Gastrocnemius medialis (tissue), 4 donors: ENCODE measurements around the gene SQSTM1. TPM values are rescaled to one million over a fixed set of nuclear protein-coding genes. Genes with fewer than 3 reads are reported as not detected.

Experiments used
- ATAC-seq, 2 donors: fragments of 150-250 bp; one replicate each; pipeline ENCODE4 v1.9.1; 2016
- DNase-seq, 2 donors: peaks; one replicate each; pipeline ENCODE4 v3.0.0-alpha.2; 2019
- H3K27ac ChIP-seq, 4 donors: fragments of 200-600 bp; sonication (generic); 1 replicate in 1 of 4; 2 replicates in 3 of 4; pipeline ENCODE4 v1.5.1; 2016 to 2018; ENCODE audit warnings: mild to moderate bottlenecking in 2 of 4, moderate library complexity in 1 of 4
- H3K27me3 ChIP-seq, 3 donors: fragments of 200-600 bp; sonication (generic) in 2 of 3; 1 replicate in 1 of 3; 2 replicates in 2 of 3; pipeline versions ENCODE4 v1.5.1 to v1.6.0; 2016 to 2019; ENCODE audit warnings: mild to moderate bottlenecking in 1 of 3, moderate library complexity in 1 of 3
- H3K36me3 ChIP-seq, 2 donors: fragments of 200-600 bp; sonication (generic) in 1 of 2; one replicate each; pipeline ENCODE4 v1.5.1; 2017 to 2018
- H3K4me1 ChIP-seq, 2 donors: fragments of 200-600 bp; sonication (generic) in 1 of 2; one replicate each; pipeline ENCODE4 v1.5.1; 2016 to 2017; ENCODE audit warnings: mild to moderate bottlenecking in 2 of 2
- H3K4me3 ChIP-seq, 4 donors: fragments of 200-600 bp; sonication (generic) in 3 of 4; 1 replicate in 1 of 4; 2 replicates in 3 of 4; pipeline ENCODE4 v1.5.1; 2016 to 2019; ENCODE audit warnings: mild to moderate bottlenecking in 2 of 4
- H3K9me3 ChIP-seq, 3 donors: fragments of 200-600 bp; sonication (generic) in 2 of 3; 1 replicate in 1 of 3; 2 replicates in 2 of 3; pipeline ENCODE4 v1.5.1; 2016 to 2019
- CTCF ChIP-seq, 5 experiments: fragments of 450-650 bp in 3 of 5; fragments of 200-600 bp in 2 of 5; sonication (generic) in 2 of 5; IDR thresholded peaks in 4 of 5; conservative IDR thresholded peaks in 1 of 5; 1 replicate in 4 of 5; 2 replicates in 1 of 5; pipeline ENCODE4 v1.5.1; 2016 to 2019; ENCODE audit warnings: antibody characterized with exemption in 5 of 5, mild to moderate bottlenecking in 3 of 5, moderate library complexity in 3 of 5
- POLR2A ChIP-seq, 2 donors: fragments of 450-650 bp; IDR thresholded peaks; one replicate each; pipeline ENCODE4 v1.6.1; 2017; ENCODE audit warnings: antibody characterized with exemption in 2 of 2, mild to moderate bottlenecking in 2 of 2, moderate library complexity in 2 of 2
- in situ Hi-C, 4 donors: fragments of 200-750 bp; cut with MboI; loops; one replicate each; pipeline versions ENCODE4 v1.15.0 to v1.8.0; 2017; ENCODE audit warnings: low sequenced_read_pairs in 4 of 4
- intact Hi-C: fragments of 100-400 bp; cut with DNase I; formaldehyde crosslinking; loops from one replicate; pipeline ENCODE4 v1.15.1; 2023; ENCODE audit warnings: low total_unique reads
- total RNA-seq, 4 donors: library from RNA; depleted of rRNA; stranded (reverse); fragments of >200 nt; gene quantifications; one replicate each; pipeline versions ENCODE4 v1.1.0 to v1.2.3, GENCODE V29; 2016

SQSTM1 gene
- total RNA-seq, 4 donors from 2014 or later, result 1,080 to 1,340 (median 1,178) TPM

GRCh38 chr5:179815491-179816249 is 5.0 kb upstream of the SQSTM1 start:
- H3K27me3 ChIP-seq, result no peaks in the 10 kb centered on the region
- peaks cover 23 to 32% of the 10 kb centered on the region in 2 donors for H3K4me1 ChIP-seq
- no peaks in the 10 kb centered on the region for H3K36me3 ChIP-seq
- no peak overlapping the region for H3K27ac ChIP-seq
- DNase-seq (peak in 1 of 2 donors; percentile 1), ATAC-seq (no peak)
- no peaks in the 10 kb centered on the region for H3K9me3 ChIP-seq
- TF ChIP-seq CTCF (IDR thresholded peaks at IDR 0.05 in 4 of 5, conservative IDR thresholded peaks at IDR 0.05 in 1 of 5), result no peak
- TF ChIP-seq POLR2A (IDR thresholded peaks at IDR 0.05), result no peak
- intact Hi-C loops (loop anchor here (5.0 kb wide), 1 partner anchor 138 kb away; no protein-coding TSS in a partner anchor), in situ Hi-C loops (no loop called here)
- H3K4me3 ChIP-seq, result no peak overlapping the region

GRCh38 chr5:179816401-179816795 is 4.3 kb upstream of the SQSTM1 start:
- Histone ChIP-seq H3K27me3 (no peaks in the 10 kb centered on the region), H3K36me3 (no peaks in the 10 kb centered on the region), H3K9me3 (no peaks in the 10 kb centered on the region), H3K4me3 (peak overlapping the region; percentile 45 to 58 (median 54)), H3K4me1 (peaks cover 23 to 32% of the 10 kb centered on the region in 2 donors), H3K27ac (peak overlapping the region; percentile 95 to 100 (median 99))
- TF ChIP-seq CTCF (IDR thresholded peaks at IDR 0.05 in 4 of 5, conservative IDR thresholded peaks at IDR 0.05 in 1 of 5) (no peak), POLR2A (IDR thresholded peaks at IDR 0.05) (no peak)
- ATAC-seq (no peak), DNase-seq (no peak)
- intact Hi-C loops, result loop anchor here (5.0 kb wide), 1 partner anchor 139 kb away; no protein-coding TSS in a partner anchor
- in situ Hi-C loops, result no loop called here

GRCh38 chr5:179816796-179817469 is 3.8 kb upstream of the SQSTM1 start:
- intact Hi-C loops, result loop anchor here (5.0 kb wide), 1 partner anchor 140 kb away; no protein-coding TSS in a partner anchor
- Histone ChIP-seq H3K4me3 (peak overlapping the region; percentile 45 to 58 (median 54)), H3K36me3 (peaks cover 0 to 2% of the 10 kb centered on the region in 2 donors), H3K27ac (peak overlapping the region; percentile 95 to 100 (median 99)), H3K4me1 (peaks cover 23 to 33% of the 10 kb centered on the region in 2 donors), H3K27me3 (no peaks in the 10 kb centered on the region), H3K9me3 (no peaks in the 10 kb centered on the region)
- peak in 1 of 2 donors; percentile 2 for DNase-seq
- no peak for ATAC-seq
- in situ Hi-C loops, result no loop called here
- TF ChIP-seq POLR2A (IDR thresholded peaks at IDR 0.05), result peak in 1 of 2 donors; percentile 31
- no peak for TF ChIP-seq CTCF (IDR thresholded peaks at IDR 0.05 in 4 of 5, conservative IDR thresholded peaks at IDR 0.05 in 1 of 5)

GRCh38 chr5:179817470-179817840 is 3.2 kb upstream of the SQSTM1 start:
- intact Hi-C loops (loop anchor here (5.0 kb wide), 1 partner anchor 140 kb away; no protein-coding TSS in a partner anchor), in situ Hi-C loops (no loop called here)
- Histone ChIP-seq H3K9me3 (no peaks in the 10 kb centered on the region), H3K4me3 (peak overlapping the region; percentile 45 to 58 (median 54)), H3K4me1 (peaks cover 28 to 38% of the 10 kb centered on the region in 2 donors), H3K27me3 (no peaks in the 10 kb centered on the region), H3K27ac (peak overlapping the region; percentile 95 to 100 (median 99)), H3K36me3 (peaks cover 0 to 7% of the 10 kb centered on the region in 2 donors)
- ATAC-seq (no peak), DNase-seq (peak in 1 of 2 donors; percentile 2)
- TF ChIP-seq POLR2A (IDR thresholded peaks at IDR 0.05), result no peak
- no peak for TF ChIP-seq CTCF (IDR thresholded peaks at IDR 0.05 in 4 of 5, conservative IDR thresholded peaks at IDR 0.05 in 1 of 5)
